IMR-90 (cell line): ENCODE measurements around the gene PHF14. TPM values are rescaled to one million over a fixed set of nuclear protein-coding genes. Genes with fewer than 3 reads are reported as not detected.

Experiments used
- ATAC-seq: fragments of 200-7000 bp; cut with Tn5 transposase; 2 replicates; pipeline ENCODE4 v1.9.1; 2020; ENCODE audit warnings: low read depth, mild to moderate bottlenecking, moderate library complexity
- BruUV-seq: library from RNA; stranded (reverse); fragments of 400-500 nt; replicated peaks from 2 replicates; lab custom pipeline; 2021; lab: Mats Ljungman, UMichigan
- CTCF ChIA-PET: fragments of 300-600 bp; formaldehyde crosslinking; extraction: SDS; loops from one replicate; lab custom pipeline; 2021; ENCODE audit warnings: antibody characterized with exemption; lab: Yijun Ruan, JAX
- POLR2A ChIA-PET: fragments of 300-600 bp; sonication (Branson Sonifier 250); formaldehyde crosslinking; loops from one replicate; lab custom pipeline; 2022; ENCODE audit warnings: antibody characterized with exemption; ENCODE audit not compliant: unreplicated experiment; lab: Charles Lee
- DNase-seq: peaks from one replicate; pipeline ENCODE4 v3.0.0; 2013
- H2AFZ ChIP-seq: replicated peaks from 2 replicates; pipeline ENCODE3; 2013; ENCODE audit warnings: low read length, mild to moderate bottlenecking; ENCODE audit not compliant: poor library complexity
- H2AK5ac ChIP-seq: 2 replicates; pipeline ENCODE4 v1.6.1; 2013; ENCODE audit warnings: low read depth, low read length, inconsistent platforms
- H2AK9ac ChIP-seq: replicated peaks from 2 replicates; pipeline ENCODE3; 2013; ENCODE audit warnings: mild to moderate bottlenecking, low read depth, low read length, moderate library complexity; ENCODE audit not compliant: poor library complexity
- H2BK120ac ChIP-seq: 2 replicates; pipeline ENCODE4 v1.6.1; 2013; ENCODE audit warnings: low read depth, low read length, inconsistent platforms
- H2BK15ac ChIP-seq: 3 replicates; pipeline ENCODE4 v1.6.1; 2013; ENCODE audit warnings: low read depth, low read length, inconsistent platforms
- H2BK20ac ChIP-seq: 2 replicates; pipeline ENCODE4 v1.6.1; 2013; ENCODE audit warnings: low read depth, mild to moderate bottlenecking, inconsistent platforms, low read length, moderate library complexity
- H2BK5ac ChIP-seq: 2 replicates; pipeline ENCODE4 v1.6.1; 2013; ENCODE audit warnings: mild to moderate bottlenecking, low read depth, low read length, inconsistent platforms; ENCODE audit not compliant: poor library complexity, severe bottlenecking
- H3K14ac ChIP-seq: replicated peaks from 2 replicates; pipeline ENCODE4 v1.6.1; 2013; ENCODE audit warnings: low read depth, low read length, inconsistent platforms
- H3K18ac ChIP-seq: 2 replicates; pipeline ENCODE4 v1.6.1; 2013; ENCODE audit warnings: low read depth, low read length, control low read depth
- H3K23ac ChIP-seq: 2 replicates; pipeline ENCODE4 v1.6.1; 2013; ENCODE audit warnings: low read depth, low read length, inconsistent platforms
- H3K27ac ChIP-seq: 2 replicates; pipeline ENCODE4 v1.5.1; 2013; ENCODE audit warnings: mild to moderate bottlenecking, control low read depth, low read length; ENCODE audit not compliant: insufficient read depth
- H3K27me3 ChIP-seq: 2 replicates; pipeline ENCODE4 v1.6.1; 2013; ENCODE audit warnings: low read length; ENCODE audit not compliant: control insufficient read depth, insufficient read depth
- H3K36me3 ChIP-seq: 2 replicates; pipeline ENCODE4 v1.6.1; 2013; ENCODE audit warnings: low read length, mixed read lengths; ENCODE audit not compliant: control insufficient read depth, insufficient read depth
- H3K4ac ChIP-seq: 2 replicates; pipeline ENCODE4 v1.6.1; 2013; ENCODE audit warnings: low read depth, low read length, inconsistent platforms
- H3K4me1 ChIP-seq: 2 replicates; pipeline ENCODE4 v1.6.1; 2013; ENCODE audit warnings: low read length, mixed read lengths; ENCODE audit not compliant: control insufficient read depth, insufficient read depth
- H3K4me2 ChIP-seq: 2 replicates; pipeline ENCODE4 v1.6.1; 2013; ENCODE audit warnings: low read depth, mild to moderate bottlenecking, control low read depth, low read length, moderate library complexity
- H3K4me3 ChIP-seq: 2 replicates; pipeline ENCODE4 v1.5.1; 2013; ENCODE audit warnings: low read depth, mild to moderate bottlenecking, control low read depth, low read length, moderate library complexity; ENCODE audit not compliant: insufficient read depth
- H3K56ac ChIP-seq: 2 replicates; pipeline ENCODE4 v1.6.1; 2013; ENCODE audit warnings: low read length, inconsistent platforms; ENCODE audit not compliant: insufficient read depth; ENCODE audit errors: extremely low read depth
- H3K79me1 ChIP-seq, 2 experiments: 2 replicates each; pipeline ENCODE4 v1.6.1; 2013; ENCODE audit warnings: low read length in 2 of 2, inconsistent platforms in 1 of 2, low read depth in 1 of 2
- H3K9ac ChIP-seq: 2 replicates; pipeline ENCODE4 v1.6.1; 2013; ENCODE audit warnings: low read depth, low read length, control low read depth
- H3K9me1 ChIP-seq: 2 replicates; pipeline ENCODE4 v1.6.1; 2013; ENCODE audit warnings: low read length, inconsistent platforms; ENCODE audit not compliant: insufficient read depth
- H3K9me3 ChIP-seq: 2 replicates; pipeline ENCODE4 v1.6.1; 2013; ENCODE audit warnings: low read length; ENCODE audit not compliant: control insufficient read depth, insufficient read depth
- H4K20me1 ChIP-seq: 2 replicates; pipeline ENCODE4 v1.6.1; 2013; ENCODE audit warnings: low read length, inconsistent platforms; ENCODE audit not compliant: insufficient read depth
- H4K5ac ChIP-seq: 2 replicates; pipeline ENCODE4 v1.6.1; 2013; ENCODE audit warnings: mild to moderate bottlenecking, low read depth, low read length, control low read depth
- H4K8ac ChIP-seq, 2 experiments: 2 replicates each; pipeline ENCODE4 v1.6.1; 2013; ENCODE audit warnings: low read depth in 2 of 2, low read length in 2 of 2, control low read depth in 1 of 2, inconsistent platforms in 1 of 2
- H4K91ac ChIP-seq: 2 replicates; pipeline ENCODE4 v1.6.1; 2013; ENCODE audit warnings: low read depth, low read length, inconsistent platforms; ENCODE audit not compliant: insufficient read depth
- BHLHE40 ChIP-seq: fragments of 150-350 bp; IDR thresholded peaks from 2 replicates; pipeline ENCODE4 v1.6.1; 2016; ENCODE audit warnings: mild to moderate bottlenecking, low read depth, low read length
- CTCF ChIP-seq: conservative IDR thresholded peaks from 2 replicates; pipeline ENCODE4 v1.5.1; 2012; ENCODE audit warnings: mild to moderate bottlenecking, low read depth, low read length, improper control_type of control experiment
- FOS ChIP-seq: fragments of 150-350 bp; IDR thresholded peaks from 2 replicates; pipeline ENCODE4 v1.6.1; 2016; ENCODE audit warnings: low read depth, low read length
- MAFK ChIP-seq: IDR thresholded peaks from 2 replicates; pipeline ENCODE4 v1.6.1; 2012; ENCODE audit warnings: low read depth, low read length, improper control_type of control experiment
- MAZ ChIP-seq: IDR thresholded peaks from 2 replicates; pipeline ENCODE4 v1.6.1; 2012; ENCODE audit warnings: low read depth, mild to moderate bottlenecking, low read length, improper control_type of control experiment, moderate library complexity, borderline replicate concordance
- POLR2A ChIP-seq: IDR thresholded peaks from 2 replicates; pipeline ENCODE4 v1.6.1; 2012; ENCODE audit warnings: mild to moderate bottlenecking, low read depth, low read length
- RCOR1 ChIP-seq: IDR thresholded peaks from 2 replicates; pipeline ENCODE4 v1.6.1; 2012; ENCODE audit warnings: mild to moderate bottlenecking, low read length, improper control_type of control experiment; ENCODE audit not compliant: insufficient replicate concordance
- RFX5 ChIP-seq: IDR thresholded peaks from 2 replicates; pipeline ENCODE4 v1.8.0; 2012; ENCODE audit warnings: low read depth, mild to moderate bottlenecking, low read length, moderate library complexity
- SMC3 ChIP-seq: fragments of 150-350 bp; IDR thresholded peaks from 2 replicates; pipeline ENCODE4 v1.6.1; 2016; ENCODE audit warnings: low read depth, mild to moderate bottlenecking, antibody characterized with exemption, low read length, moderate library complexity
- USF2 ChIP-seq: fragments of 150-350 bp; IDR thresholded peaks from 2 replicates; pipeline ENCODE4 v1.6.1; 2017; ENCODE audit warnings: mild to moderate bottlenecking, antibody characterized with exemption, low read length, low read depth
- WGBS, 2 experiments: methylation state at CpG; one replicate each; pipeline versions ENCODE4 v1.1.5 to v1.1.7; 2013; ENCODE audit warnings: missing lambda C conversion rate in 2 of 2; ENCODE audit not compliant: insufficient read length in 1 of 2; ENCODE audit errors: extremely low coverage in 2 of 2; 5-methylcytosine and 5-hydroxymethylcytosine counted together
- dilution Hi-C: fragments of 300-500 bp; cut with HindIII; formaldehyde crosslinking; loops from one replicate; pipeline ENCODE4 v1.14.3; 2018; ENCODE audit warnings: low sequenced_read_pairs; ENCODE audit not compliant: unreplicated experiment
- in situ Hi-C: fragments of 300-500 bp; cut with MboI; formaldehyde crosslinking; loops from 3 replicates; pipeline ENCODE4 v1.14.3; 2019; ENCODE audit warnings: low sequenced_read_pairs, inconsistent platforms, mixed read lengths
- intact Hi-C: fragments of 100-400 bp; cut with micrococcal nuclease; formaldehyde crosslinking; loops from 2 replicates; pipeline ENCODE4 v1.10.0; 2022
- polyA plus RNA-seq, 3 experiments: library from polyadenylated mRNA; depleted of rRNA; stranded (reverse); fragments of >200 nt; gene quantifications; 2 replicates each; pipeline ENCODE4 v1.2.3, GENCODE V29; 2012; ENCODE audit warnings: low replicate concordance in 1 of 3
- total RNA-seq: library from RNA; depleted of rRNA; stranded (reverse); fragments of >200 nt; gene quantifications from 2 replicates; pipeline ENCODE4 v1.2.3, GENCODE V29; 2012

PHF14 gene
- total and polyA plus RNA-seq, 2 of the 4 experiments (the other 2 are of a cell fraction), result 8.7 to 17.2 TPM

GRCh38 chr7:11155883-11156282, 182.2 kb downstream of the PHF14 start:
- no peak overlapping the region for H4K91ac ChIP-seq
- H3K4me1 ChIP-seq, result no peaks in the 10 kb centered on the region
- no peak overlapping the region for H2AK9ac ChIP-seq
- H3K36me3 ChIP-seq, result no peaks in the 10 kb centered on the region
- ATAC-seq, result no peak
- no peak overlapping the region for H4K5ac ChIP-seq
- WGBS, 2 experiments, result no CpG with 5 or more reads among the region's 1 CpG
- no peak overlapping the region for H2BK20ac ChIP-seq
- peak; percentile 18 for DNase-seq
- no peak overlapping the region for H3K23ac ChIP-seq
- no peak overlapping the region for H2AFZ ChIP-seq
- ChIA-PET POLR2A (interaction anchor here (0.6 kb wide), 1 partner anchor 48 kb away, joined by 6 read pairs; no protein-coding TSS in a partner anchor), CTCF (no interaction called here)
- H3K9ac ChIP-seq, result no peak overlapping the region
- no peak overlapping the region for H3K4ac ChIP-seq
- no peak overlapping the region for H3K56ac ChIP-seq
- no peak overlapping the region for H3K4me2 ChIP-seq
- H2BK5ac ChIP-seq, result no peak overlapping the region
- no peak overlapping the region for H3K4me3 ChIP-seq
- H3K27ac ChIP-seq, result no peak overlapping the region
- H3K79me1 ChIP-seq, result no peaks in the 10 kb centered on the region
- H3K14ac ChIP-seq, result no peak overlapping the region
- BruUV-seq, result no TSS peak
- dilution Hi-C loops, result no loop called here
- no peaks in the 10 kb centered on the region for H3K9me1 ChIP-seq
- H3K9me3 ChIP-seq, result no peaks in the 10 kb centered on the region
- intact Hi-C loops, result no loop called here
- H2BK120ac ChIP-seq, result no peak overlapping the region
- TF ChIP-seq MAZ (no peak), RCOR1 (no peak), BHLHE40 (no peak), MAFK (no peak), RFX5 (no peak), POLR2A (no peak), USF2 (no peak), SMC3 (no peak), FOS (no peak), CTCF (no peak)
- no peak overlapping the region for H2AK5ac ChIP-seq
- in situ Hi-C loops, result no loop called here
- no peaks in the 10 kb centered on the region for H4K20me1 ChIP-seq
- H3K18ac ChIP-seq, result no peak overlapping the region
- no peaks in the 10 kb centered on the region for H3K27me3 ChIP-seq
- H2BK15ac ChIP-seq, result no peak overlapping the region
- no peak overlapping the region for H4K8ac ChIP-seq
